ENCODE data around the gene CRYZL1. TPM values are rescaled to one million over a fixed set of nuclear protein-coding genes. Genes with fewer than 3 reads are reported as not detected.

Gene CRYZL1
- total and polyA plus RNA-seq, 2 of the 8 experiments (the other 6 are each of a cell fraction or from before 2014, with no cell fraction given) = 15.6 to 15.8 TPM

DNA sequence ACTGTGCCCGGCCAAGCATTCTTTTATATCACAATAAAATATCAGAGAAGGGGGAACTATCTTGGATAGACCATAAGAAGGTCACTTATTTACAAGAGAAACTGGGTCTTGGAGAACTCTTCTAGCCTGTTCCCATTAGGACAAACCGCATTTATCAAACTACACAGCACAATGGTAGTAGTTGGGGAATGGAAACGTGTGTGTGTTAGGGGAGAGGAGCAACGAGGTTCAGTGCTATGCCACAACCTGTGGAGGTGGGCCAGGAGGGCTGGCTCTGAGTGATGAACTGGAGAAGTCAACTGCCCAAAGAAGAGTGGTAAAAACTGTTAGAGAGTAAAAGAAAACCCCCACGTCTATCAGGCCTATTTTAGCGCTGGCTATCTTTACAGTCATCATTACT is 54.6 kb downstream of the CRYZL1 start:
- Histone ChIP-seq H2BK12ac (ENCODE audit: low read depth, low read length) (no peak overlapping the region; the same call in 1 of the 2 replicates), H4K91ac (replicated peaks; ENCODE audit: insufficient read length, low read length) (no peak overlapping the region), H2BK15ac (ENCODE audit: low read length) (no peak overlapping the region), H2AK5ac (ENCODE audit: low read depth, low read length) (no peak overlapping the region), H3K23ac (ENCODE audit: insufficient read length) (no peak overlapping the region), H3K23me2 (ENCODE audit: low read depth, low read length) (peaks cover 10% of the 10 kb centered on the region; the same call in 1 of the 2 replicates), H3K79me2 (ENCODE audit: control insufficient read depth in 1 of 2, insufficient read depth in 2 of 2, low read length in 2 of 2) (peaks cover 0 to 23% of the 10 kb centered on the region in 2 experiments; a peak in 2 of 4 replicates), H3K4me2 (ENCODE audit: insufficient read depth in 1 of 2, low read depth in 2 of 2, low read length in 2 of 2) (peak overlapping the region; percentile 81 to 83; a peak in 3 of 4 replicates), H3K79me1 (ENCODE audit: low read depth, low read length) (no peaks in the 10 kb centered on the region), H3K4ac (replicated peaks; ENCODE audit: insufficient read length, low read depth, low read length) (no peak overlapping the region), H3K4me1 (replicated peaks in 1 of 4; ENCODE audit: control insufficient read depth in 3 of 4, insufficient read depth in 4 of 4, low read length in 3 of 4) (peaks cover 0 to 2% (median under 1%) of the 10 kb centered on the region in 4 experiments; a peak in 2 of 7 replicates), H3K36me3 (ENCODE audit: control insufficient read depth in 2 of 4, insufficient read depth in 4 of 4, low read length in 3 of 4) (peaks cover 2 to 27% (median 3%) of the 10 kb centered on the region in 4 experiments; a peak in 4 of 8 replicates), H4K8ac (ENCODE audit: extremely low read depth, insufficient read depth, low read length) (no peak overlapping the region), H3K4me3 (ENCODE audit: extremely low read depth in 1 of 4, insufficient read depth in 2 of 4, low read depth in 3 of 4, low read length in 4 of 4) (peak overlapping the region in 3 of 4 experiments; percentile 66 to 90 (median 88); a peak in 4 of 8 replicates), H2BK20ac (ENCODE audit: low read length) (no peak overlapping the region), H3K9me3 (ENCODE audit: insufficient read depth in 2 of 2, low read depth in 1 of 2, low read length in 1 of 2) (no peaks in the 10 kb centered on the region), H3K9ac (replicated peaks in 1 of 4; ENCODE audit: extremely low read depth in 1 of 4, low read depth in 3 of 4, low read length in 3 of 4) (peak overlapping the region in 1 of 4 experiments; percentile 57; a peak in 2 of 7 replicates), H2BK5ac (ENCODE audit: low read depth, low read length) (no peak overlapping the region), H2AFZ (ENCODE audit: low read length) (no peak overlapping the region), H2BK120ac (replicated peaks; ENCODE audit: low read depth, low read length) (no peak overlapping the region), H4K20me1 (replicated peaks in 1 of 2; ENCODE audit: control insufficient read depth in 1 of 2, insufficient read depth in 2 of 2, low read length in 2 of 2) (no peaks in the 10 kb centered on the region), H4K5ac (ENCODE audit: insufficient read length, low read depth, low read length) (no peak overlapping the region), H3K56ac (replicated peaks; ENCODE audit: insufficient read length, low read depth, low read length) (no peak overlapping the region), H3K18ac (ENCODE audit: extremely low read depth, low read length) (no peak overlapping the region), H3K27me3 (replicated peaks in 1 of 4; ENCODE audit: control insufficient read depth in 3 of 4, extremely low read depth in 1 of 4, insufficient read depth in 3 of 4, low read length in 3 of 4) (no peaks in the 10 kb centered on the region), H3K27ac (ENCODE audit: low read depth, low read length) (no peak overlapping the region), H3K14ac (ENCODE audit: insufficient read length) (no peak overlapping the region)
- FAIRE-seq = no peak
- DNase-seq (ENCODE audit: low read depth in 1 of 2, low spot score in 2 of 2) = no peak
- CTCF ChIA-PET (ENCODE audit: partially characterized antibody) = no interaction called here
- 88% methylated on average over 6 of the region's 6 CpGs; no CpG with 5 or more reads in 1 of the 2 experiments for WGBS, 2 experiments (ENCODE audit: extremely low coverage in 1 of 2, insufficient coverage in 1 of 2, insufficient read length in 1 of 2, insufficient replicate concordance in 2 of 2, low coverage in 1 of 2, low lambda C conversion rate in 2 of 2, missing lambda C conversion rate in 1 of 2)
- POLR2A ChIA-PET (ENCODE audit: partially characterized antibody) = no interaction called here
- no peak for TF ChIP-seq POU5F1 (IDR thresholded peaks at IDR 0.05; ENCODE audit: low read depth, low read length)
- TF ChIP-seq TEAD4 (IDR thresholded peaks at IDR 0.05; ENCODE audit: low read depth, low read length) = no peak
- no peak for TF ChIP-seq NRF1 (IDR thresholded peaks at IDR 0.05; ENCODE audit: low read depth, low read length)
- TF ChIP-seq, protein P1, sequence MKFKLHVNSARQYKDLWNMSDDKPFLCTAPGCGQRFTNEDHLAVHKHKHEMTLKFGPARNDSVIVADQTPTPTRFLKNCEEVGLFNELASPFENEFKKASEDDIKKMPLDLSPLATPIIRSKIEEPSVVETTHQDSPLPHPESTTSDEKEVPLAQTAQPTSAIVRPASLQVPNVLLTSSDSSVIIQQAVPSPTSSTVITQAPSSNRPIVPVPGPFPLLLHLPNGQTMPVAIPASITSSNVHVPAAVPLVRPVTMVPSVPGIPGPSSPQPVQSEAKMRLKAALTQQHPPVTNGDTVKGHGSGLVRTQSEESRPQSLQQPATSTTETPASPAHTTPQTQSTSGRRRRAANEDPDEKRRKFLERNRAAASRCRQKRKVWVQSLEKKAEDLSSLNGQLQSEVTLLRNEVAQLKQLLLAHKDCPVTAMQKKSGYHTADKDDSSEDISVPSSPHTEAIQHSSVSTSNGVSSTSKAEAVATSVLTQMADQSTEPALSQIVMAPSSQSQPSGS (IDR thresholded peaks at IDR 0.05; ENCODE audit: low read length) = no peak
- no peak for TF ChIP-seq FOSL1 (IDR thresholded peaks at IDR 0.05; ENCODE audit: insufficient read depth, low read depth, low read length)
- TF ChIP-seq YY1 (IDR thresholded peaks at IDR 0.05; ENCODE audit: low read depth, low read length) = no peak
- TF ChIP-seq BCL11A (IDR thresholded peaks at IDR 0.05; ENCODE audit: low read depth in 2 of 2, low read length in 2 of 2) = no peak
- TF ChIP-seq, protein P2, sequence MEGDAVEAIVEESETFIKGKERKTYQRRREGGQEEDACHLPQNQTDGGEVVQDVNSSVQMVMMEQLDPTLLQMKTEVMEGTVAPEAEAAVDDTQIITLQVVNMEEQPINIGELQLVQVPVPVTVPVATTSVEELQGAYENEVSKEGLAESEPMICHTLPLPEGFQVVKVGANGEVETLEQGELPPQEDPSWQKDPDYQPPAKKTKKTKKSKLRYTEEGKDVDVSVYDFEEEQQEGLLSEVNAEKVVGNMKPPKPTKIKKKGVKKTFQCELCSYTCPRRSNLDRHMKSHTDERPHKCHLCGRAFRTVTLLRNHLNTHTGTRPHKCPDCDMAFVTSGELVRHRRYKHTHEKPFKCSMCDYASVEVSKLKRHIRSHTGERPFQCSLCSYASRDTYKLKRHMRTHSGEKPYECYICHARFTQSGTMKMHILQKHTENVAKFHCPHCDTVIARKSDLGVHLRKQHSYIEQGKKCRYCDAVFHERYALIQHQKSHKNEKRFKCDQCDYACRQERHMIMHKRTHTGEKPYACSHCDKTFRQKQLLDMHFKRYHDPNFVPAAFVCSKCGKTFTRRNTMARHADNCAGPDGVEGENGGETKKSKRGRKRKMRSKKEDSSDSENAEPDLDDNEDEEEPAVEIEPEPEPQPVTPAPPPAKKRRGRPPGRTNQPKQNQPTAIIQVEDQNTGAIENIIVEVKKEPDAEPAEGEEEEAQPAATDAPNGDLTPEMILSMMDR (IDR thresholded peaks at IDR 0.05; ENCODE audit: control extremely low read depth in 1 of 3, insufficient read depth in 1 of 3, low read depth in 1 of 3, low read length in 3 of 3) = no peak
- TF ChIP-seq CHD1 (IDR thresholded peaks at IDR 0.05; ENCODE audit: low read depth, low read length) = no peak
- TF ChIP-seq, protein P3, sequence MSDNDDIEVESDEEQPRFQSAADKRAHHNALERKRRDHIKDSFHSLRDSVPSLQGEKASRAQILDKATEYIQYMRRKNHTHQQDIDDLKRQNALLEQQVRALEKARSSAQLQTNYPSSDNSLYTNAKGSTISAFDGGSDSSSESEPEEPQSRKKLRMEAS (IDR thresholded peaks at IDR 0.05) = no peak

Measured in H1 (cell line).